ENCODE data around the gene FBXW11. TPM values are rescaled to one million over a fixed set of nuclear protein-coding genes. Genes with fewer than 3 reads are reported as not detected.

Gene FBXW11
- total RNA-seq, 1 donor from 2014 or later: 110 TPM

GRCh38 chr5:171913987-171914273 lies 92.5 kb downstream of the FBXW11 start:
- H3K36me3 Mint-ChIP-seq (ENCODE audit: unreplicated experiment): no peaks in the 10 kb centered on the region
- TF ChIP-seq, protein P1, sequence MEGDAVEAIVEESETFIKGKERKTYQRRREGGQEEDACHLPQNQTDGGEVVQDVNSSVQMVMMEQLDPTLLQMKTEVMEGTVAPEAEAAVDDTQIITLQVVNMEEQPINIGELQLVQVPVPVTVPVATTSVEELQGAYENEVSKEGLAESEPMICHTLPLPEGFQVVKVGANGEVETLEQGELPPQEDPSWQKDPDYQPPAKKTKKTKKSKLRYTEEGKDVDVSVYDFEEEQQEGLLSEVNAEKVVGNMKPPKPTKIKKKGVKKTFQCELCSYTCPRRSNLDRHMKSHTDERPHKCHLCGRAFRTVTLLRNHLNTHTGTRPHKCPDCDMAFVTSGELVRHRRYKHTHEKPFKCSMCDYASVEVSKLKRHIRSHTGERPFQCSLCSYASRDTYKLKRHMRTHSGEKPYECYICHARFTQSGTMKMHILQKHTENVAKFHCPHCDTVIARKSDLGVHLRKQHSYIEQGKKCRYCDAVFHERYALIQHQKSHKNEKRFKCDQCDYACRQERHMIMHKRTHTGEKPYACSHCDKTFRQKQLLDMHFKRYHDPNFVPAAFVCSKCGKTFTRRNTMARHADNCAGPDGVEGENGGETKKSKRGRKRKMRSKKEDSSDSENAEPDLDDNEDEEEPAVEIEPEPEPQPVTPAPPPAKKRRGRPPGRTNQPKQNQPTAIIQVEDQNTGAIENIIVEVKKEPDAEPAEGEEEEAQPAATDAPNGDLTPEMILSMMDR (IDR thresholded peaks at IDR 0.05; ENCODE audit: partially characterized antibody, unreplicated experiment): no peak
- DNase-seq: no peak
- peaks cover 35% of the 10 kb centered on the region for H3K4me1 Mint-ChIP-seq (ENCODE audit: low read depth, unreplicated experiment)
- peaks cover 2% of the 10 kb centered on the region for H3K27me3 Mint-ChIP-seq (ENCODE audit: unreplicated experiment)
- peaks cover 3% of the 10 kb centered on the region for H3K9me3 Mint-ChIP-seq (ENCODE audit: unreplicated experiment)
- peak overlapping the region; percentile 78 for H3K4me3 Mint-ChIP-seq (ENCODE audit: unreplicated experiment)
- H3K27ac Mint-ChIP-seq (ENCODE audit: unreplicated experiment): peak overlapping the region; percentile 89

- Mint-ChIP-seq H3K4me1 (ENCODE audit: low read depth, unreplicated experiment) (peaks cover 26% of the 10 kb centered on the region), H3K27ac (ENCODE audit: unreplicated experiment) (no peak overlapping the region), H3K27me3 (ENCODE audit: unreplicated experiment) (peaks cover 2% of the 10 kb centered on the region), H3K36me3 (ENCODE audit: unreplicated experiment) (no peaks in the 10 kb centered on the region), H3K9me3 (ENCODE audit: unreplicated experiment) (peaks cover 3% of the 10 kb centered on the region), H3K4me3 (ENCODE audit: unreplicated experiment) (no peak overlapping the region)
- TF ChIP-seq, protein P1 (IDR thresholded peaks at IDR 0.05; ENCODE audit: partially characterized antibody, unreplicated experiment): no peak
- no peak for DNase-seq
Observed at GRCh38 chr5:171911152-171911551, 95.3 kb downstream of the FBXW11 start.

GRCh38 chr5:171908638-171909037 lies 97.8 kb downstream of the FBXW11 start:
- peaks cover 4% of the 10 kb centered on the region for H3K9me3 Mint-ChIP-seq (ENCODE audit: unreplicated experiment)
- DNase-seq: no peak
- H3K27ac Mint-ChIP-seq (ENCODE audit: unreplicated experiment): no peak overlapping the region
- H3K27me3 Mint-ChIP-seq (ENCODE audit: unreplicated experiment): no peaks in the 10 kb centered on the region
- no peaks in the 10 kb centered on the region for H3K36me3 Mint-ChIP-seq (ENCODE audit: unreplicated experiment)
- TF ChIP-seq, protein P1 (IDR thresholded peaks at IDR 0.05; ENCODE audit: partially characterized antibody, unreplicated experiment): no peak
- peaks cover 17% of the 10 kb centered on the region for H3K4me1 Mint-ChIP-seq (ENCODE audit: low read depth, unreplicated experiment)
- no peak overlapping the region for H3K4me3 Mint-ChIP-seq (ENCODE audit: unreplicated experiment)

DNA sequence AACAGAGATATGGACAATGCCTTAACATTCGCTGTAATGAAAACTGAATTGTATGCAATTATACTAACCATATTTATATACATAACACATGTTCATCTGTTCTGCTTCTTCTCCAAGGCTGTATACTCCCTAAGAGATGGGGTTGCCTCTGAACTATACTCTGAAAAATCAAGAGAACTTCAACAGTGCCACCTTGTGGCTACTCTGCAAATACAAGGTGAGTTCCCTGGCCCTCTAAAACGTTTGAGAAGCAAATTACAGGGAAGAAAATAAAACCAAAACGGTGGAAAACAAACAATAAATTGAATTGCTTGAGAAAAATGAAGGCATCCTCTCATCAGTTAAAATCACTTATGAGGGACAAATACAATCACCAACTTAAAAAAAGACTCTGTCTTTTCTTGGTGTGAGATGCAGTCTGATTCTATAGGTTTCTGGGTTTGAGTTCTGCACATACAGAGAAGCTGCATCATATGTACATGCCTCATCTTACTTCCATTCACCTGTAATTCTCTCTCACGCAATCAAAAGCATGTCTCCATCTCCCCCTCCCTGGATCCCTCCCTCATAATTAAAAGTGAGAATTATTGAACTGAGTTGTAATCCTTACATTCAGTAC lies 98.6 kb downstream of the FBXW11 start:
- Mint-ChIP-seq H3K4me1 (ENCODE audit: low read depth, unreplicated experiment) (peaks cover 12% of the 10 kb centered on the region), H3K27ac (ENCODE audit: unreplicated experiment) (no peak overlapping the region), H3K36me3 (ENCODE audit: unreplicated experiment) (no peaks in the 10 kb centered on the region), H3K27me3 (ENCODE audit: unreplicated experiment) (no peaks in the 10 kb centered on the region), H3K4me3 (ENCODE audit: unreplicated experiment) (no peak overlapping the region), H3K9me3 (ENCODE audit: unreplicated experiment) (peaks cover 3% of the 10 kb centered on the region)
- peak; percentile 46 for DNase-seq
- TF ChIP-seq, protein P1 (IDR thresholded peaks at IDR 0.05; ENCODE audit: partially characterized antibody, unreplicated experiment): peak; percentile 77

GRCh38 chr5:171906703-171907590 lies 99.5 kb downstream of the FBXW11 start:
- Mint-ChIP-seq H3K27ac (ENCODE audit: unreplicated experiment) (no peak overlapping the region), H3K4me3 (ENCODE audit: unreplicated experiment) (no peak overlapping the region), H3K27me3 (ENCODE audit: unreplicated experiment) (no peaks in the 10 kb centered on the region), H3K9me3 (ENCODE audit: unreplicated experiment) (peaks cover 3% of the 10 kb centered on the region), H3K4me1 (ENCODE audit: low read depth, unreplicated experiment) (peaks cover 10% of the 10 kb centered on the region), H3K36me3 (ENCODE audit: unreplicated experiment) (no peaks in the 10 kb centered on the region)
- no peak for DNase-seq
- TF ChIP-seq, protein P1 (IDR thresholded peaks at IDR 0.05; ENCODE audit: partially characterized antibody, unreplicated experiment): no peak
